OCI-LY7 (cell line): Measurements from ENCODE around the gene NMT1. TPM values are rescaled to one million over a fixed set of nuclear protein-coding genes. Genes with fewer than 3 reads are reported as not detected.

Source experiments
- BruUV-seq: library from RNA; stranded (reverse); fragments of 400-500 nt; replicated peaks from 2 replicates; lab custom pipeline; 2021; lab: Mats Ljungman, UMichigan
- CTCF ChIA-PET: fragments of 300-600 bp; sonication (Branson Sonifier 250); formaldehyde crosslinking; loops from one replicate; lab custom pipeline; 2022; ENCODE audit warnings: antibody characterized with exemption; ENCODE audit not compliant: unreplicated experiment; lab: Charles Lee
- POLR2A ChIA-PET: fragments of 300-600 bp; sonication (Branson Sonifier 250); formaldehyde crosslinking; loops from one replicate; lab custom pipeline; 2022; ENCODE audit warnings: antibody characterized with exemption; lab: Charles Lee
- DNase-seq: peaks from one replicate; pipeline ENCODE4 v3.0.0-alpha.2; 2015; ENCODE audit warnings: low spot score
- H2AFZ ChIP-seq: fragments of 200-600 bp; sonication (generic), shearing (Covaris generic); 2 replicates; pipeline ENCODE4 v1.6.1; 2014; ENCODE audit warnings: mild to moderate bottlenecking, antibody characterized with exemption, low read length, moderate library complexity
- H3K27ac ChIP-seq: fragments of 200-600 bp; sonication (generic); 2 replicates; pipeline ENCODE4 v1.5.1; 2014; ENCODE audit warnings: mixed run types, low read depth, mild to moderate bottlenecking, moderate library complexity, low read length, inconsistent platforms; ENCODE audit not compliant: poor library complexity, severe bottlenecking
- H3K36me3 ChIP-seq: fragments of 200-600 bp; sonication (generic); 2 replicates; pipeline ENCODE4 v1.6.1; 2014; ENCODE audit warnings: mild to moderate bottlenecking, antibody characterized with exemption, low read length, moderate library complexity, mixed read lengths; ENCODE audit not compliant: insufficient read depth
- H3K4me1 ChIP-seq: fragments of 200-600 bp; sonication (generic); 2 replicates; pipeline ENCODE4 v1.5.1; 2014; ENCODE audit warnings: mild to moderate bottlenecking, low read length; ENCODE audit not compliant: insufficient read depth, poor library complexity, severe bottlenecking
- H3K4me2 ChIP-seq: fragments of 200-600 bp; sonication (generic); 2 replicates; pipeline ENCODE4 v1.6.1; 2014; ENCODE audit warnings: mild to moderate bottlenecking, low read length
- H3K4me3 ChIP-seq: fragments of 200-600 bp; sonication (generic); 2 replicates; pipeline ENCODE4 v1.5.1; 2014; ENCODE audit warnings: mild to moderate bottlenecking, low read depth, low read length; ENCODE audit not compliant: poor library complexity, severe bottlenecking
- H3K79me2 ChIP-seq: fragments of 200-600 bp; sonication (generic); 2 replicates; pipeline ENCODE4 v1.6.1; 2016; ENCODE audit warnings: low read depth, mild to moderate bottlenecking, low read length, moderate library complexity, mixed read lengths; ENCODE audit not compliant: insufficient read depth
- H3K9me2 ChIP-seq: fragments of 200-600 bp; sonication (generic); 2 replicates; pipeline ENCODE4 v1.6.1; 2016; ENCODE audit warnings: mild to moderate bottlenecking, low read length, mixed read lengths; ENCODE audit not compliant: insufficient read depth
- H3K9me3 ChIP-seq: fragments of 200-600 bp; sonication (generic); 2 replicates; pipeline ENCODE4 v1.6.1; 2014; ENCODE audit warnings: mild to moderate bottlenecking, mixed run types, low read length, mixed read lengths
- H4K20me1 ChIP-seq: fragments of 200-600 bp; sonication (generic); 2 replicates; pipeline ENCODE4 v1.6.1; 2014; ENCODE audit warnings: mild to moderate bottlenecking, antibody characterized with exemption, low read length, moderate library complexity, mixed read lengths; ENCODE audit not compliant: insufficient read depth
- EZH2phosphoT487 ChIP-seq: fragments of 200-600 bp; sonication (generic); IDR thresholded peaks from 2 replicates; pipeline ENCODE4 v1.6.1; 2018; ENCODE audit warnings: low read depth, borderline replicate concordance, mild to moderate bottlenecking, mixed run types, antibody characterized with exemption, low read length, moderate library complexity, mixed read lengths
- intact Hi-C: fragments of 100-400 bp; cut with micrococcal nuclease; formaldehyde crosslinking; loops from one replicate; pipeline ENCODE4 v1.10.0; 2022; ENCODE audit not compliant: unreplicated experiment
- total RNA-seq, 2 experiments: library from RNA; depleted of rRNA in 1 of 2; stranded (reverse); fragments of >200 nt in 1 of 2; shearing (Covaris generic) in 1 of 2; gene quantifications; 2 replicates each; pipeline ENCODE4 v1.2.3, GENCODE V29; 2014 to 2022
- TF ChIP-seq, protein P1 (sequence below): fragments of 200-600 bp; sonication (generic); conservative IDR thresholded peaks from 2 replicates; pipeline ENCODE4 v1.5.1; 2014; ENCODE audit warnings: mild to moderate bottlenecking, antibody characterized with exemption, low read length, moderate library complexity, mixed read lengths

Gene NMT1
- total RNA-seq, 2 experiments from 2014 or later: 82.3 to 134 TPM

DNA sequence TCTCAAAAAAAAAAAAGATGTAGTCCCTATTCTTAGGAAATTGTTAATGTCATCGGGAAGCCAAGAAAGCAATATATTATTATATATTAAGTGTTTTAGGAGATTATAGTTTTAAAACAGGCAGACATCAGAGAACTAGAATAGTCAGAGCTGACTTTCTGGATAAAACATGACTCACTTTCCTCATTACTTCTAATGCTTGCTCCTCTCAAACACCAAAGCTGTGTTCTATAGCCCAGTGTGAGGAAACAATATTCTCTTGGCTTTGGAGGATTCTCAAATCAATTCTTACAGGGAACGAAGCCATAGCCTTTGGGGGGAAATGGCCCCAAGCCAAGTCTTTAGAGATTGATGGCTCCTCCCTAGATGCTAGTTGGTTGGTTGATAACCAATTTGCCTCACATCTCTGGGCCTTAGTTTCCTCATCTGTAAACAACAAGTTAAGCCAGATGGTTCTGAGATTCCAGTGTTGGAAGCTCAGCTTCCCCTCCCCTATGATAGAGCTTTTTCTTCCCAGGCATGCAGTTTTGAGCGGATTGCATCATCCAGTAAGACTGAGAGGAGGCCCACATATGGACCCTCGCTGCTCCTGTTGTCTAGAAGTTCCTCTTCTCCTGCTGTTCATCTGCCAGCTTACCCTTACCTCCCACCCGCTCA lies 12.4 kb downstream of the NMT1 start:
- no peak overlapping the region for H3K27ac ChIP-seq
- H3K36me3 ChIP-seq: peaks cover 76% of the 10 kb centered on the region
- no peak for DNase-seq
- H2AFZ ChIP-seq: no peak overlapping the region
- H3K4me1 ChIP-seq: no peaks in the 10 kb centered on the region
- CTCF ChIA-PET: no interaction called here
- peaks cover 71% of the 10 kb centered on the region for H3K79me2 ChIP-seq
- no TSS peak for BruUV-seq
- POLR2A ChIA-PET: no interaction called here
- H3K9me3 ChIP-seq: no peaks in the 10 kb centered on the region
- TF ChIP-seq, protein P1, sequence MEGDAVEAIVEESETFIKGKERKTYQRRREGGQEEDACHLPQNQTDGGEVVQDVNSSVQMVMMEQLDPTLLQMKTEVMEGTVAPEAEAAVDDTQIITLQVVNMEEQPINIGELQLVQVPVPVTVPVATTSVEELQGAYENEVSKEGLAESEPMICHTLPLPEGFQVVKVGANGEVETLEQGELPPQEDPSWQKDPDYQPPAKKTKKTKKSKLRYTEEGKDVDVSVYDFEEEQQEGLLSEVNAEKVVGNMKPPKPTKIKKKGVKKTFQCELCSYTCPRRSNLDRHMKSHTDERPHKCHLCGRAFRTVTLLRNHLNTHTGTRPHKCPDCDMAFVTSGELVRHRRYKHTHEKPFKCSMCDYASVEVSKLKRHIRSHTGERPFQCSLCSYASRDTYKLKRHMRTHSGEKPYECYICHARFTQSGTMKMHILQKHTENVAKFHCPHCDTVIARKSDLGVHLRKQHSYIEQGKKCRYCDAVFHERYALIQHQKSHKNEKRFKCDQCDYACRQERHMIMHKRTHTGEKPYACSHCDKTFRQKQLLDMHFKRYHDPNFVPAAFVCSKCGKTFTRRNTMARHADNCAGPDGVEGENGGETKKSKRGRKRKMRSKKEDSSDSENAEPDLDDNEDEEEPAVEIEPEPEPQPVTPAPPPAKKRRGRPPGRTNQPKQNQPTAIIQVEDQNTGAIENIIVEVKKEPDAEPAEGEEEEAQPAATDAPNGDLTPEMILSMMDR: no peak
- no peak for TF ChIP-seq EZH2phosphoT487
- no peaks in the 10 kb centered on the region for H4K20me1 ChIP-seq
- no peak overlapping the region for H3K4me3 ChIP-seq
- intact Hi-C loops: no loop called here
- H3K4me2 ChIP-seq: no peak overlapping the region
- no peaks in the 10 kb centered on the region for H3K9me2 ChIP-seq

DNA sequence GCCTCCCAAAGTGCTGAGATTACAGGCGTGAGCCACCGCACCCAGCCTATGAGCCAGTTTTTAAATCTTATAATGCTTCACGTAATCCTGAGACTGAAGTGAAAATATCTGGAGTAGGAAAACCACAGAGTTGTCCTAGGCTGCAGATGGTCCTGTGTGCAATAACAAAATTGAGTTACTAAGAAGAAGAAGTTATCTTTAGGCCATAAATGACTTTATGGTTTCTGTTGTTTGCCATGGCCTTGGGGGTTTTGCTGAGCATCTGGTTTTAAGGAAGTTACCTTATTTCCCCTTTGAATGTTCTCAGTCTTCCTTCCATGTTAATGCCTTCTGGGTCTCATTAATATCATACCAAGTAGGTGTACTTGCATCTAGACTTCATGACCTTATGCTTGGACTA lies 16.5 kb downstream of the NMT1 start:
- Histone ChIP-seq H3K27ac (no peak overlapping the region), H3K4me2 (no peak overlapping the region), H3K9me3 (no peaks in the 10 kb centered on the region), H3K9me2 (no peaks in the 10 kb centered on the region), H3K4me1 (no peaks in the 10 kb centered on the region), H3K79me2 (peaks cover 56% of the 10 kb centered on the region), H3K4me3 (no peak overlapping the region), H4K20me1 (no peaks in the 10 kb centered on the region), H2AFZ (no peak overlapping the region), H3K36me3 (peaks cover 81% of the 10 kb centered on the region)
- no peak for DNase-seq
- TF ChIP-seq EZH2phosphoT487: no peak
- TF ChIP-seq, protein P1: no peak
- ChIA-PET POLR2A (interaction anchor here (1.0 kb wide), 1 partner anchor 9 kb away, joined by 3 read pairs; no protein-coding TSS in a partner anchor), CTCF (interaction anchor here (0.6 kb wide), 1 partner anchor 110 kb away, joined by 3 read pairs; the partner anchor contains the start of gene C1QL1)
- intact Hi-C loops: no loop called here
- BruUV-seq: no TSS peak

DNA sequence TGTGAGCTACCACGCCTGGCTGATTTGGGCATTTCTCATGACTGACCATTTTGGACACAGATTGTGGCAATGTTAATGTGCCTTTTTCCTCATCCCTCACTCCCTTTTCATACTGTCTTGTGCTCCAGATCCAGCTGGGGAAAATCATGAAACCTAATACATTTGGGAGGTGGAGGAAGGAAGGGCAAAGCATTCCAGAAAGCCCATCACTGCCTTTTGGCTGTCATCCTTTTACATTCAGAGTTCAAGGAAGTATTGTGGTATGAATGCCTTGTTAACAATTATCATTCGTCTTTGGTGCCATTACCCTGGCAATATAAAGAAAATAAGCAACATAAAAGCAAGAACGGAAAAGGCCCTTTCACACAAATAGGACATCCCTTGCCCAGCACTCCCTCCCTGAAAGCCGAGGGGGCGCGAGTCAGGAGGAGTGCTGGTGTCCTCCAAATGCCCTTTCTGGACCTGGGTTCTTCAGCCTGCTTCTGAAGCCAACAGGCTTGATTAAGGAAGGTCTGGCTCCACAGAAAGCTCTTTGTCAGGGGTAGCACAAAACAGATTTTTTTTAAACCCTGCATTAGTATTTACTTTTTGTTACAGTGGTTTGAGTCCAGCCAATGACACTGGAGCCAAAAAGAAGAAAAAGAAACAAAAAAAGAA lies 20.1 kb downstream of the NMT1 start:
- POLR2A ChIA-PET: no interaction called here

More for the DNA sequence above, 20.1 kb downstream of the NMT1 start:
- Histone ChIP-seq H2AFZ (no peak overlapping the region), H3K4me2 (no peak overlapping the region), H3K36me3 (peaks cover 80% of the 10 kb centered on the region), H3K27ac (no peak overlapping the region), H3K9me3 (no peaks in the 10 kb centered on the region), H3K9me2 (no peaks in the 10 kb centered on the region), H4K20me1 (no peaks in the 10 kb centered on the region), H3K79me2 (peaks cover 35% of the 10 kb centered on the region), H3K4me3 (no peak overlapping the region), H3K4me1 (no peaks in the 10 kb centered on the region)
- BruUV-seq: no TSS peak
- intact Hi-C loops: no loop called here
- TF ChIP-seq, protein P1: no peak
- no peak for TF ChIP-seq EZH2phosphoT487
- no peak for DNase-seq
- CTCF ChIA-PET: no interaction called here
